ENCODE data around the gene B4GALT2.
A peak's percentile ranks its signal among the peaks of the same experiment; 100 is the strongest.

Gene B4GALT2

GRCh38 chr1:44002606-44003157, 23.7 kb downstream of the B4GALT2 start:
- Mint-ChIP-seq H3K4me3 (no peak overlapping the region), H3K36me3 (ENCODE audit: low read depth) (peaks cover 20% of the 10 kb centered on the region), H3K27ac (no peak overlapping the region), H3K9me3 (no peaks in the 10 kb centered on the region), H3K27me3 (ENCODE audit: low read depth) (peaks cover 4% of the 10 kb centered on the region), H3K4me1 (peaks cover 6% of the 10 kb centered on the region)
- TF ChIP-seq CTCF (IDR thresholded peaks at IDR 0.05; ENCODE audit: unreplicated experiment in 3 of 3): peak in 1 of 3 experiments; percentile 24

GRCh38 chr1:44008259-44008658, 29.2 kb downstream of the B4GALT2 start:
- Mint-ChIP-seq H3K27me3 (ENCODE audit: low read depth) (peaks cover 4% of the 10 kb centered on the region), H3K4me1 (no peaks in the 10 kb centered on the region), H3K27ac (no peak overlapping the region), H3K36me3 (ENCODE audit: low read depth) (peaks cover 16% of the 10 kb centered on the region), H3K4me3 (no peak overlapping the region), H3K9me3 (no peaks in the 10 kb centered on the region)
- no peak for TF ChIP-seq CTCF (IDR thresholded peaks at IDR 0.05; ENCODE audit: unreplicated experiment in 3 of 3)

GRCh38 chr1:44010935-44011471, 32.0 kb downstream of the B4GALT2 start:
- H3K4me3 Mint-ChIP-seq: no peak overlapping the region
- no peak for TF ChIP-seq CTCF (IDR thresholded peaks at IDR 0.05; ENCODE audit: unreplicated experiment in 3 of 3)
- H3K4me1 Mint-ChIP-seq: peaks cover 12% of the 10 kb centered on the region
- H3K36me3 Mint-ChIP-seq (ENCODE audit: low read depth): peaks cover 16% of the 10 kb centered on the region
- no peak overlapping the region for H3K27ac Mint-ChIP-seq
- H3K9me3 Mint-ChIP-seq: no peaks in the 10 kb centered on the region
- peaks cover 8% of the 10 kb centered on the region for H3K27me3 Mint-ChIP-seq (ENCODE audit: low read depth)

- peaks cover 12% of the 10 kb centered on the region for H3K4me1 Mint-ChIP-seq
- H3K4me3 Mint-ChIP-seq: no peak overlapping the region
- peaks cover 14% of the 10 kb centered on the region for H3K36me3 Mint-ChIP-seq (ENCODE audit: low read depth)
- peaks cover 4% of the 10 kb centered on the region for H3K27me3 Mint-ChIP-seq (ENCODE audit: low read depth)
- H3K27ac Mint-ChIP-seq: no peak overlapping the region
- no peaks in the 10 kb centered on the region for H3K9me3 Mint-ChIP-seq
- no peak for TF ChIP-seq CTCF (IDR thresholded peaks at IDR 0.05; ENCODE audit: unreplicated experiment in 3 of 3)
These were observed 33.4 kb downstream of the B4GALT2 start for GRCh38 chr1:44012404-44012803.

GRCh38 chr1:44012941-44013609, 34.1 kb downstream of the B4GALT2 start:
- Mint-ChIP-seq H3K4me1 (peaks cover 12% of the 10 kb centered on the region), H3K27ac (no peak overlapping the region), H3K4me3 (no peak overlapping the region), H3K27me3 (ENCODE audit: low read depth) (peaks cover 4% of the 10 kb centered on the region), H3K36me3 (ENCODE audit: low read depth) (peaks cover 7% of the 10 kb centered on the region), H3K9me3 (no peaks in the 10 kb centered on the region)
- TF ChIP-seq CTCF (IDR thresholded peaks at IDR 0.05; ENCODE audit: unreplicated experiment in 3 of 3): no peak

- Mint-ChIP-seq H3K4me3 (no peak overlapping the region), H3K9me3 (no peaks in the 10 kb centered on the region), H3K27me3 (ENCODE audit: low read depth) (peaks cover 4% of the 10 kb centered on the region), H3K27ac (no peak overlapping the region), H3K4me1 (peaks cover 12% of the 10 kb centered on the region), H3K36me3 (ENCODE audit: low read depth) (peaks cover 3% of the 10 kb centered on the region)
- no peak for TF ChIP-seq CTCF (IDR thresholded peaks at IDR 0.05; ENCODE audit: unreplicated experiment in 3 of 3)
These were observed 34.9 kb downstream of the B4GALT2 start for GRCh38 chr1:44013949-44014348.
